Lung (tissue), 12 donors: ENCODE data around the gene CRYAA. TPM values are rescaled to one million over a fixed set of nuclear protein-coding genes. Genes with fewer than 3 reads are reported as not detected.
A peak's percentile ranks its signal among the peaks of the same experiment; 100 is the strongest.

Experiments used
- ATAC-seq: fragments of 200-7000 bp; cut with Tn5 transposase; one replicate; pipeline ENCODE4 v1.9.1; 2020; ENCODE audit warnings: moderate number of reproducible peaks; ENCODE audit not compliant: insufficient read depth, low FRiP score
- DNase-seq, 3 donors: peaks; one replicate each; pipeline ENCODE4 v3.0.0-alpha.2; 2013 to 2017
- H3K27ac ChIP-seq, 2 donors: one replicate each; pipeline ENCODE4 v1.5.1; 2013; ENCODE audit warnings: mild to moderate bottlenecking in 2 of 2, moderate library complexity in 2 of 2, control low read depth in 1 of 2, inconsistent platforms in 1 of 2, low read depth in 1 of 2, low read length in 1 of 2
- H3K27me3 ChIP-seq, 3 donors: one replicate each; pipeline ENCODE4 v1.5.1; 2013; ENCODE audit warnings: low read length in 2 of 3; ENCODE audit not compliant: control insufficient read depth in 3 of 3, insufficient read depth in 3 of 3
- H3K36me3 ChIP-seq, 4 donors: one replicate each; pipeline ENCODE4 v1.5.1; 2013; ENCODE audit warnings: low read length in 4 of 4, mild to moderate bottlenecking in 1 of 4, moderate library complexity in 1 of 4; ENCODE audit not compliant: control insufficient read depth in 4 of 4, insufficient read depth in 4 of 4
- H3K4me1 ChIP-seq, 5 donors: one replicate each; pipeline ENCODE4 v1.5.1; 2013; ENCODE audit warnings: low read length in 5 of 5, mild to moderate bottlenecking in 2 of 5, moderate library complexity in 1 of 5; ENCODE audit not compliant: control insufficient read depth in 5 of 5, insufficient read depth in 5 of 5
- H3K4me3 ChIP-seq: one replicate; pipeline ENCODE4 v1.5.1; 2013; ENCODE audit warnings: mild to moderate bottlenecking, control low read depth, moderate library complexity
- H3K9ac ChIP-seq, 2 donors: one replicate each; pipeline ENCODE4 v1.5.1; 2013; ENCODE audit warnings: low read length in 2 of 2, control low read depth in 1 of 2; ENCODE audit not compliant: insufficient read depth in 1 of 2
- H3K9me3 ChIP-seq, 4 donors: one replicate each; pipeline ENCODE4 v1.5.1; 2013; ENCODE audit warnings: low read length in 3 of 4, mild to moderate bottlenecking in 1 of 4, moderate library complexity in 1 of 4; ENCODE audit not compliant: control insufficient read depth in 4 of 4, insufficient read depth in 3 of 4
- CTCF ChIP-seq: IDR thresholded peaks from 2 replicates; pipeline ENCODE4 v1.5.1; 2012; ENCODE audit warnings: mild to moderate bottlenecking; ENCODE audit errors: control extremely low read depth, extremely low read depth
- WGBS, 2 donors: extraction: QIAGEN DNeasy Blood & Tissue Kit; methylation state at CpG; one replicate each; pipeline ENCODE4 v1.1.7; 2013; 5-methylcytosine and 5-hydroxymethylcytosine counted together
- polyA plus RNA-seq, 2 donors: library from polyadenylated mRNA; stranded (reverse); fragments of 200-250 nt; gene quantifications; one replicate each; pipeline ENCODE4 v1.2.1, GENCODE V29; 2013
- total RNA-seq, 2 donors: library from RNA; depleted of rRNA in 1 of 2; stranded (reverse); fragments of >200 nt in 1 of 2; gene quantifications; one replicate each; pipeline ENCODE4 v1.2.1, GENCODE V29; 2014 to 2021
- donor health status: control.
- donor health status: control.
- donor health status: Bipolar disorder and iron deficiency.
- donor health status: healthy.
- donor health status: DM: yes; HTN: yes; CAD: no.

CRYAA gene
- total and polyA plus RNA-seq, 4 donors = not detected

DNA sequence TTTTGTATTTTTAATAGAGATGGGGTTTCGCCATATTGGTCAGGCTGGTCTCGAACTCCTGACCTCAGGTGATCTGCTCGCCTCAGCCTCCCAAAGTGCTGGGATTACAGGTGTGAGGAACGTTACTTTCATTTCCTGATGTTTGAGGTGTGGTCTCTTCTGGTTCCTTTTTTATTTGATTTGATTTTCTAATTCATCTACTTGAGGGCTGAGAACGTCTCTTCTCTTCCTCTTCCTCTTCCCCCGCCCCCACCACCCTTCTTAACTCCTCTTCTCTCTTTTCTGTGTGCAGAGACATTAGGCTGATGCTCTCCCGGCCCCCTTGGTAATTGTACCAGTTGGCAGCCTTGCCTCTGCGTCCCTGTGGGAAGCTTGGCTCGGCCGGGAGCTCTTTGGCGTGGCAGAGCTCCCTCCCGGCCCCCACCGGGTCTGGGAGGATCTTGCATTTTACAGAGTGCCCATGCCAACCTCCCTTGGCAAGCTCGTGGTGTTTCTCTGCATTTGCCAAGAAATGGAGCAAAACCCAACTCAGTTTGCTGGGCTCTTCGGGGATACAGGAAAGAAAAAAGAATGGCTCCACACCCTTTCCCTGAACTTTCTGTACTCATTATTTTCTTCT is 19.9 kb downstream of the CRYAA start:
- Histone ChIP-seq H3K4me1 (peaks cover 0 to 3% (median 2%) of the 10 kb centered on the region in 5 donors), H3K27me3 (no peaks in the 10 kb centered on the region), H3K9ac (no peak overlapping the region), H3K27ac (no peak overlapping the region), H3K36me3 (no peaks in the 10 kb centered on the region), H3K9me3 (no peaks in the 10 kb centered on the region), H3K4me3 (no peak overlapping the region)
- DNase-seq (peak in 1 of 3 donors; percentile 11), ATAC-seq (no peak)
- 48 to 55% methylated on average over 15 of the region's 15 CpGs for WGBS, 2 donors
- TF ChIP-seq CTCF = no peak

DNA sequence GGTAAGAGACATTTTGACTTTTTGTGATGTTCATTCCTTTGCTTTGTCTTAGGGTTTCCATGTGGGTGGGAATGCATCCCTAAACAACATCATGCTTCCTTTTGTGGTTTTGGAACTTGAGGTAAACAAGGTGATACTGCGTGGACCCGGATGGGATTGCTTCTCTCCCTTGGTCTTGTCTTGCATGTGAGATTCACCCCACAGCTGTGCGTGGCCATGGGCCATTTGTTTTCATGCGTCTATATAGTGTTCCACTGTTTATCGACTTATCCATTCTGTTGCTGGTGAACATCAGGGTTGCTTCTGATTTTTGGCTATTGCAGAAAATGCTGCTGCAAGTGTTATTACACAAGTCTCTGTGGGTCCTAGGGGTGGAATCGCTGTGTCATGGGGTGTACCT is 21.1 kb downstream of the CRYAA start:
- Histone ChIP-seq H3K9ac (no peak overlapping the region), H3K4me1 (peaks cover 0 to 13% (median 3%) of the 10 kb centered on the region in 5 donors), H3K4me3 (no peak overlapping the region), H3K36me3 (no peaks in the 10 kb centered on the region), H3K27ac (no peak overlapping the region), H3K27me3 (no peaks in the 10 kb centered on the region), H3K9me3 (no peaks in the 10 kb centered on the region)
- WGBS, 2 donors = 92 to 94% methylated on average over 6 of the region's 6 CpGs
- no peak for TF ChIP-seq CTCF
- peak in 1 of 3 donors; percentile 7 for DNase-seq
- no peak for ATAC-seq

- Histone ChIP-seq H3K27me3 (no peaks in the 10 kb centered on the region), H3K4me1 (peaks cover 2 to 18% (median 3%) of the 10 kb centered on the region in 5 donors), H3K4me3 (no peak overlapping the region), H3K9me3 (no peaks in the 10 kb centered on the region), H3K27ac (no peak overlapping the region), H3K36me3 (no peaks in the 10 kb centered on the region), H3K9ac (no peak overlapping the region)
- no peak for ATAC-seq
- DNase-seq = peak in 1 of 3 donors; percentile 2
- 83 to 86% methylated on average over 6 of the region's 6 CpGs for WGBS, 2 donors
- no peak for TF ChIP-seq CTCF
Measured at GRCh38 chr21:43190544-43190943, 21.7 kb downstream of the CRYAA start.

- 91% methylated on average over 7 of the region's 7 CpGs for WGBS, 2 donors
- Histone ChIP-seq H3K4me1 (peaks cover 2 to 21% (median 3%) of the 10 kb centered on the region in 5 donors), H3K36me3 (no peaks in the 10 kb centered on the region), H3K27ac (no peak overlapping the region), H3K27me3 (no peaks in the 10 kb centered on the region), H3K9me3 (no peaks in the 10 kb centered on the region), H3K4me3 (no peak overlapping the region), H3K9ac (no peak overlapping the region)
- DNase-seq = peak in 1 of 3 donors; percentile 6
- no peak for TF ChIP-seq CTCF
- ATAC-seq = no peak
Measured at GRCh38 chr21:43190951-43191350, 22.1 kb downstream of the CRYAA start.
